RCC 7860 (cell line): Measurements from ENCODE around the gene ARHGAP28.

Experiments used
- DNase-seq: peaks from one replicate; pipeline ENCODE4 v3.0.0-alpha.2; 2015; ENCODE audit warnings: low spot score
- FAIRE-seq: peaks from 2 replicates; lab custom pipeline; 2012; peaks lifted over from hg19 to GRCh38; lab: Jason Lieb, UNC

Gene ARHGAP28

DNA sequence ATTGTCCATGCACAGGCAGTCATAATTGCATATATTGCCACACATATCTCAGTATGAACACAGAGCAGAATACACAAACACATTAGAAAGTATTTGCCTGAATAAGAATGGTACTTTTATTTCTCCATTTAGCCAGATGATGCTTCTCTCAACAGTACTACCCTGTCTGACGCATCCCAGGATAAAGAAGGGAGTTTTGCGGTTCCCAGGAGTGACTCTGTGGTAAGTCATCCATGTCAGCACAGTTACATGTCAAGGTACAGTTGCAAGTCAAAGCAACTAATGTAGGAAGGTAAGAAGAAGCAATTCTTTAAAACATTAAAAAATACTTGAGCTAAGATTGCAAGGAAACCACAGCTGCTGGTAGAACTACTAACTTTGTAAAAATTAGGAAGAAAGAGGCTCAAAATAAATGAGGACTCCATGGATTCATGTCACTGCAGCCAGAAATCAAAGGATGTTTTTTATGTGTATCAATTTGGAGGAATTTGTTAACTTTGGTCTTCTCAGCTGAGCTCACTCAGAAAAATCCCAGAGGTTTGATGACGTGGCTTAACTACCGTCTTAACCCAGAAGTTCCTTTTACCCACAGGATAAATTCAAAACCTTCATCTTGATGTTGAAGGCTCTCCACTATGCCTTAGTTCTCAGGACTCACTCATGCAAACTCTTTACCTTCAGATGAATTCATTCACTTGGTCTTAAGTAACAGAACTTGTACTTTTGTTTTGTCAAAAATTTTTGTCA lies 130.3 kb downstream of the ARHGAP28 start:
- DNase-seq (peak; percentile 84), FAIRE-seq (peak; percentile 94)

- FAIRE-seq, result no peak
These were observed 131.4 kb downstream of the ARHGAP28 start for GRCh38 chr18:6860804-6861448.

DNA sequence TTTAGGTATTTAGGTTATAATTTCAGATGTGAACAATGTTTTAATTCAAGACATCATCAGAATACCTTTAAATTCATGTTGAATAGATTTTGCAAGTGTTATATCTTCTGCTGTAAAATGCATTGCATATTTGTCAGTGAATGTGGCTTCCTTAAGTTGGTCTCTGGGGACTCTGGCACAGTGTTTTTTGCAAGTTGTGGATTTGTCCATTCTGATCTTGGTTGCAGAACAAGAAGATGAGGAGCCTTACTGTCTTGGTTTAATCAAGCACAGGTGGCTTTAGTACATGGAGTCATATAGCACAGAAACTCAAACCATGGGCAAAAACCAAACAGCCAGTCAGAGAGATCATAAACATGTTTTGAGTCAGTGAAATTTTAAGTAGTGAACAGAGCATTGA lies 135.7 kb downstream of the ARHGAP28 start:
- FAIRE-seq, result no peak
- DNase-seq, result no peak

More at GRCh38 chr18:6860804-6861448, 131.4 kb downstream of the ARHGAP28 start:
- no peak for DNase-seq

- FAIRE-seq (no peak), DNase-seq (no peak)
These were observed 137.1 kb downstream of the ARHGAP28 start for GRCh38 chr18:6866552-6867085.

DNA sequence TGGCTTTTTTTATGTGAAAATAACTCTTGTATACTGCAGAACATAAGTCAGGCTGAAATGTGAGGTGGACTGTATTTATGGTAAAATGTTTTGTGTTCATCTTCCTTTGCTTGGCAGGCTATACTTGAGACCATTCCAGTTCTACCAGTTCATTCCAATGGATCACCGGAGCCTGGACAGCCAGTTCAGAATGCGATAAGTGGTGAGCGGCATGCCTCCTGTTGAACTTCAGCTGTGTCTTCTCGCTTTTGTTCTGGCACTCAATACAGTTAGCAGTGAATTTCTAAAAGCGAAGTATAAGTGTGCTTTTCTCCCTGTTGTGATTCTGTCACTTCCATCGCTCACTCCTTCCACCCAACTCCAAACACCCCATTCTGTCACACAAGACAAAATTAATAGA lies 138.5 kb downstream of the ARHGAP28 start:
- DNase-seq (no peak), FAIRE-seq (no peak)

DNA sequence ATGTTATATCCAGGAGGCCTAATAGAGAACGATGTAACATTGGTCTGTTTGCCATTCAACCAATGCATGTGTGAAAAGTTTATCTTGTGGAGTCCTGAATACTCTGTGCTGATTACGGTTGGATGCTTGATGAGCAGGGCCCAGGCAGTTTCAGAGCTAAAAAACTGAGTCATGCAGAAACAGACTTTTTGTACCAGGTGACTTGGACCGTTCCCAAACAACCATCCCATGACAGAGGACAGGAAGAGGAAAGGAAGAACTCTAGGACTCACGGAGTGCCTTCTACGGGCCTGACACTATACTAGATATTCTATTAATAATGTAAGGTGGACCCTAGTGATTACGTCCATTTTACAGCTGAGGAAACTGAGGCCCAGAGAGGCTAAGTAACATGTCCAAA lies 142.1 kb downstream of the ARHGAP28 start:
- FAIRE-seq, result no peak
- peak; percentile 21 for DNase-seq

DNA sequence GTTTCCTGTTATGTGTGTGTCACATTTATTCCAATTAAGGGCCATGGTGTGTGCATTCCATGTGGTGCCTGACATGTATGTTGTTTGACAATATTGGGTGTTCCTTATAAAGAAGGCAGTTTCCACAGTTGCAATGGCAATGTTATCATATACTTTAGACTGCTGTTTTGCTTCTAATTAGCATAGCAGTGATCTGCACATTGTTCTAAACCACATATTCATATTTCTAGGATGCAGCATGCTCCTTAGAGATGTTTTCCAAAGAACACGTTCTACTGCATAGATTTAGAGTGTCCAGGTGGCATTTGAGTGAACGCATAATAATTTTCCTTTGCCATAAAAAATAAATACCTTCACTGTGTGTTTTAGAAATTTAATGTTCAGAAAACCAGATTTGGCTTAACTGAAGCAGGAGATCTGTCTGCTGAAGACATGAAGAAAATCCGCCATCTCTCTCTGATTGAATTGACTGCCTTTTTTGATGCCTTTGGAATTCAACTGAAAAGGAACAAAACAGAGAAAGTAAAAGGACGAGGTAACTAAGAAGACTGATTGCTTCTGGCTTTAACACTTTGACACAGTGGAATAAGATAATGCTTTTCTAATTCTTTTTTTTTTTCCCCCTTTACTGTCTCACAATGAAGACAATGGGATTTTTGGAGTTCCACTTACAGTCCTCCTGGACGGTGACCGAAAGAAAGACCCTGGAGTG lies 143.7 kb downstream of the ARHGAP28 start:
- no peak for FAIRE-seq
- DNase-seq, result no peak

GRCh38 chr18:6874315-6874714 lies 144.8 kb downstream of the ARHGAP28 start:
- DNase-seq (no peak), FAIRE-seq (no peak)

- DNase-seq (no peak), FAIRE-seq (no peak)
These were observed 146.2 kb downstream of the ARHGAP28 start for GRCh38 chr18:6875749-6876148.

- no peak for DNase-seq
- FAIRE-seq, result no peak
These were observed 147.1 kb downstream of the ARHGAP28 start for GRCh38 chr18:6876641-6877041.

GRCh38 chr18:6877288-6877687 lies 147.8 kb downstream of the ARHGAP28 start:
- FAIRE-seq (no peak), DNase-seq (no peak)

- DNase-seq, result no peak
These were observed 149.2 kb downstream of the ARHGAP28 start for GRCh38 chr18:6878556-6879297.

DNA sequence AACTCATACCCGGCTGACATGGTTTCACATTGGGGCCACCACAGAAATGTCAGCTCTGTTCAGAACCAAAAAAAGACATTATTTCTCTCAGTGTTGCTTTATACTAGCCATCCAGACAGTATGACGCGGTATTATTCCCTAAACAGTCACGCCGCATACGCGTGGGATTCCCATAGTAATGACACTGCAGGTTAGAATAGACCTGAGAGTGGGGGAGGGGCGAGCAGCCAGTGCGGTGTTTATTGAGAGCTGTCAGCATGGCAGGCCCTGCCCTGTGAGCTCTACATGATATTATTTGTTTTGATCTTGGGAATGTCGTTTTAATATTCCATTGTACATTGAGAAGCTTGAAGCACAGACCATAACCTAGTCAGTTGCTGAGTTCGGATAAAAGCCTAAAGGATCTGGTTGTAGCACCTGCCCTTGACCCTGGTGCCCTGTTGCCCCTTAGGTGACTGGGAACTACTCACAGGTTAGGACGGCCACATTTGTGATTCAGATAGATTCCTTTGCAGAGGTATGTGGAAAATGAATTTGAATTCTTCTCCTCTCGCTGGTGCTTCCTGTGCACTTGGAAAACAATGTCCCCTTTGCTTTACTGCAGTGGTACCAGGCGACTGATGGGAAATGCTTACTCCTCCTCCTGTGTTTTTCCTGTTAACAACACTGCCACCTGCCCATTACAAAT lies 150.1 kb downstream of the ARHGAP28 start:
- no peak for FAIRE-seq
- DNase-seq, result no peak

More at GRCh38 chr18:6878556-6879297, 149.2 kb downstream of the ARHGAP28 start:
- no peak for FAIRE-seq

DNA sequence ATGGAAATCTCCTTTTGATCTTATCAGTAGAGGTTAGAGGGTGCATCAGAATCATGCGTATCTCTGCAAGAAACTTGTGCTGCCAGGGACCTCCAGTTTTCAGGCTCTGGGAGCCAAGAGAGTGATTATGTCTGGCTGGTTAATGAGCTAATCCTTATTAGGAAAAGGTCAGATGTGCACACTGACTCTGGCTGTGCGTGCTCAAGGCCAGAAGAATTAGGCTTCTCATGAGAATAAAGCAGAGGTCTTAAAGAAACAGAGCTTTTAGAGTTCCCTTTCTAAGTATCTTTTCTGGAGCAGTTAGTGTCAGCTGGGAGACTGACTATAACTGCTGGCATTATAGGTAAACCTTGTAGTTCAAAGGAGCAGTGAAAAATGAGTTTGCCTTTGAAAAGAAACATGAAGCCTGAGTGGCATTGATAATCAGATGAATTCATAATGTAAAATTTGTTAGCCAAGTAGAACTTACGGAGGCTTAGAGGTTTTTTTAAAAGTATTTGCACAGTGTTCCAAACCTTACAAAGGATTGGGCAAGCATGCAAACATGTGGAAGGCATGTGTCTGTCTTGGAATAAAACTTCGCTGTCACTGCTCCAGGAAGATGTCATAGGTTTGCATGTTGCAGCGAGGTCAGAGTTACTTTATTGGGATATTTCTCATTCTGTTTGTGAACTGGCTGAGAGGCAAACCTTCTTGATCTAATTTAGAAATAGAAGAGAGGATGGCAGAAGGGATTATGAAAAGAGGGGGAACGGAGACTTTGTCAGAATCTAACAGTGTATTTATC lies 151.7 kb downstream of the ARHGAP28 start:
- no peak for DNase-seq

GRCh38 chr18:6882401-6882800 lies 152.9 kb downstream of the ARHGAP28 start:
- no peak for FAIRE-seq

More for the DNA sequence above, 151.7 kb downstream of the ARHGAP28 start:
- FAIRE-seq, result no peak

DNA sequence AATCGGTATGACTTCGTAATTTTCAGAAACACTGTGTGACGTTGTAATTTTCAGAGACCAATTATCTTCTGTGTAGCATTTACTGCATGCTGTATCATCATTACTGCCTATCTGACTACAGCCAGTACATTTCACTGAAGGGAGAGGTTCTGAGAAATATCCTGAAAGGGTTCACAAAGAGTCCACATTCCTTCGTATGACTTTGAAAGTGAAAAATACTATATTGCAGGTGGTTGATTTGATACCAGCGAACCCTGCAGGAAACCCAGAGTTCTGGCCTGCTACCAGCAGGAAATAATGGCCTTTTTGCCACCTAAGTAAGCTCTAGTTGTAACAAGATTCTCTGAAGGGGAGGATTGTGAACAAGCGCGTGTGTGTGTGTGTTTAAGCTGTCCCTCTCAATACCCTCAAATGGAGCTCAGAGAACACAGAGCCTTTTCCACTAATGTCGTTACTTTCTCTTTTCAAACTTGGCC lies 155.5 kb downstream of the ARHGAP28 start:
- FAIRE-seq (no peak), DNase-seq (no peak)

More at GRCh38 chr18:6882401-6882800, 152.9 kb downstream of the ARHGAP28 start:
- no peak for DNase-seq

- DNase-seq, result peak; percentile 45
- FAIRE-seq, result peak; percentile 50
These were observed 156.7 kb downstream of the ARHGAP28 start for GRCh38 chr18:6885992-6886796.

DNA sequence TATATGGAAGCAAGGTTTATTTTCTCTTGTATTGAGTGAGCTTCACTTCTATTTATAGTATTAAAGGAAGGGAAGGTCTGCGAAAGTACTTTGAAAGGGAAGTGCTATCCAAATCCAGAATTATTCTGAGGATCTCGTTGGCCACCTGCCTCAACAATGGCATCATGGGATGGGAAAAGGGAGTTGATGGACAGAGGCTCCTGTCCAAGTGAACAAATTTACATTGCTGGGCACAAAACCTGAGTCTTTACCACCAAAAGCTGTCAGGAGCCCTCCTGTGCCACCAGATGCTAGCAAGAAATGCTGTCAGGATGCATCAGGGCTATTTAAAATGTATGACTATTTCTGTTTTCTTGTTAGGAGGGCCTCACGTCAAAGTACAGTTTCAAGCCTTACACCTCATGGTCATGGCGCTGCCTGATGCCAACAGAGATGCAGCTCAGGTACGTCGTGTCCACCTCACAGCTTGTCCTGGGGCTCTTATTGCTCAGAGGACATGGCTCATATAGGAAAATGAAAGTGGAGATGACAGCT lies 157.3 kb downstream of the ARHGAP28 start:
- no peak for FAIRE-seq
- DNase-seq, result no peak
